Gastrocnemius medialis (tissue), 4 donors: ENCODE results near the gene AHSA1. TPM values are rescaled to one million over a fixed set of nuclear protein-coding genes. Genes with fewer than 3 reads are reported as not detected.

Experiments
- ATAC-seq, 2 donors: fragments of 150-250 bp; one replicate each; pipeline ENCODE4 v1.9.1; 2016
- DNase-seq, 2 donors: peaks; one replicate each; pipeline ENCODE4 v3.0.0-alpha.2; 2019
- H3K27ac ChIP-seq, 4 donors: fragments of 200-600 bp; sonication (generic); 1 replicate in 1 of 4; 2 replicates in 3 of 4; pipeline ENCODE4 v1.5.1; 2016 to 2018; ENCODE audit warnings: mild to moderate bottlenecking in 2 of 4, moderate library complexity in 1 of 4
- H3K27me3 ChIP-seq, 3 donors: fragments of 200-600 bp; sonication (generic) in 2 of 3; 1 replicate in 1 of 3; 2 replicates in 2 of 3; pipeline versions ENCODE4 v1.5.1 to v1.6.0; 2016 to 2019; ENCODE audit warnings: mild to moderate bottlenecking in 1 of 3, moderate library complexity in 1 of 3
- H3K36me3 ChIP-seq, 2 donors: fragments of 200-600 bp; sonication (generic) in 1 of 2; one replicate each; pipeline ENCODE4 v1.5.1; 2017 to 2018
- H3K4me1 ChIP-seq, 2 donors: fragments of 200-600 bp; sonication (generic) in 1 of 2; one replicate each; pipeline ENCODE4 v1.5.1; 2016 to 2017; ENCODE audit warnings: mild to moderate bottlenecking in 2 of 2
- H3K4me3 ChIP-seq, 4 donors: fragments of 200-600 bp; sonication (generic) in 3 of 4; 1 replicate in 1 of 4; 2 replicates in 3 of 4; pipeline ENCODE4 v1.5.1; 2016 to 2019; ENCODE audit warnings: mild to moderate bottlenecking in 2 of 4
- H3K9me3 ChIP-seq, 3 donors: fragments of 200-600 bp; sonication (generic) in 2 of 3; 1 replicate in 1 of 3; 2 replicates in 2 of 3; pipeline ENCODE4 v1.5.1; 2016 to 2019
- CTCF ChIP-seq, 5 experiments: fragments of 450-650 bp in 3 of 5; fragments of 200-600 bp in 2 of 5; sonication (generic) in 2 of 5; IDR thresholded peaks in 4 of 5; conservative IDR thresholded peaks in 1 of 5; 1 replicate in 4 of 5; 2 replicates in 1 of 5; pipeline ENCODE4 v1.5.1; 2016 to 2019; ENCODE audit warnings: antibody characterized with exemption in 5 of 5, mild to moderate bottlenecking in 3 of 5, moderate library complexity in 3 of 5
- POLR2A ChIP-seq, 2 donors: fragments of 450-650 bp; IDR thresholded peaks; one replicate each; pipeline ENCODE4 v1.6.1; 2017; ENCODE audit warnings: antibody characterized with exemption in 2 of 2, mild to moderate bottlenecking in 2 of 2, moderate library complexity in 2 of 2
- in situ Hi-C, 4 donors: fragments of 200-750 bp; cut with MboI; loops; one replicate each; pipeline versions ENCODE4 v1.15.0 to v1.8.0; 2017; ENCODE audit warnings: low sequenced_read_pairs in 4 of 4
- intact Hi-C: fragments of 100-400 bp; cut with DNase I; formaldehyde crosslinking; loops from one replicate; pipeline ENCODE4 v1.15.1; 2023; ENCODE audit warnings: low total_unique reads
- total RNA-seq, 4 donors: library from RNA; depleted of rRNA; stranded (reverse); fragments of >200 nt; gene quantifications; one replicate each; pipeline versions ENCODE4 v1.1.0 to v1.2.3, GENCODE V29; 2016

Gene AHSA1
- total RNA-seq, 4 donors from 2014 or later, result 112 to 200 (median 165) TPM

GRCh38 chr14:77502109-77502782 lies 44.4 kb downstream of the AHSA1 start:
- Histone ChIP-seq H3K27ac (no peak overlapping the region), H3K9me3 (no peaks in the 10 kb centered on the region), H3K4me3 (no peak overlapping the region), H3K36me3 (no peaks in the 10 kb centered on the region), H3K27me3 (peaks cover 21 to 25% (median 21%) of the 10 kb centered on the region in 3 donors), H3K4me1 (peaks cover 0 to 5% of the 10 kb centered on the region in 2 donors)
- intact Hi-C loops, result no loop called here
- ATAC-seq (no peak), DNase-seq (no peak)
- TF ChIP-seq CTCF (IDR thresholded peaks at IDR 0.05 in 4 of 5, conservative IDR thresholded peaks at IDR 0.05 in 1 of 5) (no peak), POLR2A (IDR thresholded peaks at IDR 0.05) (no peak)
- in situ Hi-C loops, result no loop called here

GRCh38 chr14:77503138-77503537 lies 45.2 kb downstream of the AHSA1 start:
- no peak for DNase-seq
- in situ Hi-C loops, result no loop called here
- Histone ChIP-seq H3K27ac (no peak overlapping the region), H3K9me3 (no peaks in the 10 kb centered on the region), H3K4me1 (peaks cover 0 to under 1% of the 10 kb centered on the region in 2 donors), H3K36me3 (peaks cover 0 to 8% of the 10 kb centered on the region in 2 donors), H3K4me3 (no peak overlapping the region), H3K27me3 (peaks cover 17 to 20% (median 17%) of the 10 kb centered on the region in 3 donors)
- intact Hi-C loops, result no loop called here
- no peak for TF ChIP-seq POLR2A (IDR thresholded peaks at IDR 0.05)
- TF ChIP-seq CTCF (IDR thresholded peaks at IDR 0.05 in 4 of 5, conservative IDR thresholded peaks at IDR 0.05 in 1 of 5), result no peak
- no peak for ATAC-seq

- H3K4me1 ChIP-seq, result no peaks in the 10 kb centered on the region
- intact Hi-C loops (no loop called here), in situ Hi-C loops (no loop called here)
- TF ChIP-seq POLR2A (IDR thresholded peaks at IDR 0.05) (no peak), CTCF (IDR thresholded peaks at IDR 0.05 in 4 of 5, conservative IDR thresholded peaks at IDR 0.05 in 1 of 5) (no peak)
- ATAC-seq, result no peak
- H3K36me3 ChIP-seq, result peaks cover 0 to 10% of the 10 kb centered on the region in 2 donors
- no peaks in the 10 kb centered on the region for H3K9me3 ChIP-seq
- H3K27me3 ChIP-seq, result peaks cover 3% of the 10 kb centered on the region in 3 donors
- no peak overlapping the region for H3K27ac ChIP-seq
- no peak overlapping the region for H3K4me3 ChIP-seq
- DNase-seq, result no peak
These were observed 47.1 kb downstream of the AHSA1 start for GRCh38 chr14:77505031-77505430.

GRCh38 chr14:77507762-77508161 lies 49.9 kb downstream of the AHSA1 start:
- intact Hi-C loops (no loop called here), in situ Hi-C loops (no loop called here)
- no peak for TF ChIP-seq CTCF (IDR thresholded peaks at IDR 0.05 in 4 of 5, conservative IDR thresholded peaks at IDR 0.05 in 1 of 5)
- no peak for TF ChIP-seq POLR2A (IDR thresholded peaks at IDR 0.05)
- H3K27ac ChIP-seq, result no peak overlapping the region
- peaks cover 0 to 22% of the 10 kb centered on the region in 2 donors for H3K36me3 ChIP-seq
- H3K27me3 ChIP-seq, result no peaks in the 10 kb centered on the region
- ATAC-seq (no peak), DNase-seq (no peak)
- H3K4me3 ChIP-seq, result no peak overlapping the region
- H3K9me3 ChIP-seq, result no peaks in the 10 kb centered on the region
- H3K4me1 ChIP-seq, result no peaks in the 10 kb centered on the region

GRCh38 chr14:77508249-77508648 lies 50.4 kb downstream of the AHSA1 start:
- in situ Hi-C loops, result no loop called here

More at GRCh38 chr14:77508249-77508648, 50.4 kb downstream of the AHSA1 start:
- no peak for DNase-seq
- Histone ChIP-seq H3K27me3 (no peaks in the 10 kb centered on the region), H3K9me3 (no peaks in the 10 kb centered on the region), H3K27ac (no peak overlapping the region), H3K36me3 (peaks cover 0 to 22% of the 10 kb centered on the region in 2 donors), H3K4me3 (no peak overlapping the region), H3K4me1 (no peaks in the 10 kb centered on the region)
- TF ChIP-seq CTCF (IDR thresholded peaks at IDR 0.05 in 4 of 5, conservative IDR thresholded peaks at IDR 0.05 in 1 of 5), result no peak
- TF ChIP-seq POLR2A (IDR thresholded peaks at IDR 0.05), result no peak
- no peak for ATAC-seq
- intact Hi-C loops, result no loop called here
